HG03521 (cell line): ENCODE data around the gene DYDC1.
"Not testable (repeated sequence)": the region's sequence is repeated elsewhere in the genome, so short reads cannot be mapped to it uniquely, and the experiment has no call there.

Source experiments
- ATAC-seq: cut with Tn5 transposase; IDR thresholded peaks from one replicate; pipeline ENCODE4 v1.9.1; 2021; ENCODE audit warnings: mild to moderate bottlenecking, moderate library complexity; ENCODE audit not compliant: unreplicated experiment

Gene DYDC1

GRCh38 chr10:80356563-80356988, at the start of gene DYDC1, which contains the start of gene DYDC2:
Gene DYDC1 (minus strand): TSS chr10:80356755. CDS start chr10:80352601, 4,154 bp downstream.
Gene DYDC2 (plus strand): TSS chr10:80356781. CDS start chr10:80362444, 5,663 bp downstream.
- peak; percentile 97 for ATAC-seq

DNA sequence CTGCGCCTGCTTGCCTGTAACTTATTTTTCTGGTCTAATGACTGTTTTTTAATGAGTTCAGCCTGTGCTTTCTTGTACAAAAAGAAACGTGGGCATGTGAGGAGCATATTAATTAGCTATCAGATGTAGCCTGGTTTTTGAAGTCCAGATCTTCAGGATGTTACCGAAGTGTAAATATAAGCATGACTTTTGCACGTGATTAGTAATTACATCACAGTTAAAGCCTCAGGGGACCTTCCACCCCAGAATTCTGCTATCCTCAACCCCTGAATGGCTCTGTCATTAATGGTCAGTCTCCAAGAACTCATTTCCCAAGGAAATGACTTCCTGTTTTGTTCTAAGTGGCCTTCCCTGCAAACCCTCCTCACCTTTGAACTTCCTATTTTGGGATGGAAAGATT, 49.6 kb upstream of the DYDC1 start:
- no peak for ATAC-seq

DNA sequence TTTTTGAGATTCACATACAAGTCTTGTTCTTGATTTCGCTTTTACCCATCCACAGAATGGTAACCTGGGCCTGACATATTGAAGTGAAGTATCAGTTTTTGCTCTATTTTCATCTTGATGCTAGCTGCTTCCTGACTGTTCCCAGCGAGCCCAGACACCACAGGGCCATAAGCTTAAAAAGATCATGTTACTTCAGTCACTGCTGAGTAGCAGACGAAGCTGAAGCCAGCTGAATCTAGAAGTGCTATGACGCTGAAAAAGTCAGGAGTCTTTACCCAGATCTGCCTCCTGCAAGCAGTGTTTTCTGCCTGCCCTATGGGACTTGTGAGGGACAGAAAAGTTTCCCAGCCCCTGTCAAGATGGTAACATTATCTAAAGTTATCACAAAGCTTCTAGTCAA, 49.1 kb upstream of the DYDC1 start:
- no peak for ATAC-seq

GRCh38 chr10:80405035-80405434, 48.5 kb upstream of the DYDC1 start:
- no peak for ATAC-seq

GRCh38 chr10:80400136-80400804, 43.7 kb upstream of the DYDC1 start:
- no peak for ATAC-seq

GRCh38 chr10:80397014-80397413, 40.5 kb upstream of the DYDC1 start:
- no peak for ATAC-seq

DNA sequence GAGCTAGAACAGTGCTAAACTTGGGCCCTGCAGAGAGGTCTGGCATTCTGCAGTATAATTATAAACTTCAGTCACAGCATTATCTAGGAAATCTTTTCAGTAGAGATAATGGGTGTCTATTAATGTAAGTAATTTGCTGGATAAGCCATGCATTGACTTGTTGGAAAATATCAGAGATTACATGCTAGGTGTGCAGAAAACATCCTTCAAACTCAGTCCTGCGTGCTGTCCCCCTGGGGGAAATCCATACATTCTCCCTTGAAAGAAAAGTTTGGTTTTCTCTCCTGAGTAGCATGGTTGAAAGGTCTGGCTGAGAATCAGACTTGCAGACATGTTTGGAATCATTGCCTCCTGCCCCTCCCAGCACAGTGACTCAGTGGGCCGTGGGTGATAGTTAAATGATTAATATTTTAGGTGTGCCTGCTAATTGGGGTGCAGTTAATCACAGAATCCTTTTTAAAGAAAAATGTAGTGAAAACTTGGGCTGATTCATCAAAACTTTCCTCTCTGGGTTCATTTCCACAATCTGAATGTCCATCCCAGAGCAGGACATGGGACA, 37.9 kb upstream of the DYDC1 start:
- no peak for ATAC-seq

GRCh38 chr10:80392250-80392649, 35.7 kb upstream of the DYDC1 start:
- no peak for ATAC-seq

- ATAC-seq = no peak
Observed at GRCh38 chr10:80390740-80391139, 34.2 kb upstream of the DYDC1 start.

DNA sequence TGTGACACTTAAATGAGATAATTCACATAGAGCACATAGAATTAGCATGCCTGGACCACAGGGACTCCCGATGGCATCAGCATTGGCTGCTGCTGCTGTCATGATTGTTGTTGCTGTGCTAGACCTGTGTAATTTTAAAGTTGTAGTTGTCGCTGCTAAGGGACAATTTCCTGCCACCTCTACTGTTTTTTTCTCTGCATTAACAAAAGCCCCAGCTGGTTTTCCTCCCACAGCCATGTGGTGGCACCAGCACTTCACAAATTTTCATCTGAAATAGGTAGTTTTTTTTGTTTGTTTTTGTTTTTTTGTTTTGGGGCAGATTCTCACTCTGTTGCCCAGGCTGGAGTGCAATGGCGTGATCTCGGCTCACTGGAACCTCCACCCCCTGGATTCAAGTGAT, 26.4 kb upstream of the DYDC1 start:
- peak; percentile 51 for ATAC-seq

- ATAC-seq = no peak
Observed at GRCh38 chr10:80380185-80380584, 23.6 kb upstream of the DYDC1 start.

DNA sequence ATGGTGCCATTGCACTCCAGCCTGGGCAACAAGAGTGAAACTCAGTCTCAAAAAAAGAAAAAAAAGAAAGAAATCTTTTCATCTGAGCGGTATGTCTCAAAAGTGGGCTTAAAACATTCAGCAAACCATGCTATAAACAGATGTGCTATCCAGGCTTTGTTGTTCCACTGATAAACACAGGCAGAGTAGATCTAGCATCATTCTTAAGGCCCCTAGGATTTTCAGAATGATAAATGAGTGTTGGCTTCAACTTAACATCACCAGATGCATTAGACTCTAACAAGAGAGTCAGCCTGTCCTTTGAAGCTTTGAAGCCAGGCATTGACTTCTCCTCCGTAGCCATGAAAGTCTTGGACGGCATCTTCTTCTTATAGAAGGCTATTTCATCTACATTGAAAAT, 23.1 kb upstream of the DYDC1 start:
- no peak for ATAC-seq

DNA sequence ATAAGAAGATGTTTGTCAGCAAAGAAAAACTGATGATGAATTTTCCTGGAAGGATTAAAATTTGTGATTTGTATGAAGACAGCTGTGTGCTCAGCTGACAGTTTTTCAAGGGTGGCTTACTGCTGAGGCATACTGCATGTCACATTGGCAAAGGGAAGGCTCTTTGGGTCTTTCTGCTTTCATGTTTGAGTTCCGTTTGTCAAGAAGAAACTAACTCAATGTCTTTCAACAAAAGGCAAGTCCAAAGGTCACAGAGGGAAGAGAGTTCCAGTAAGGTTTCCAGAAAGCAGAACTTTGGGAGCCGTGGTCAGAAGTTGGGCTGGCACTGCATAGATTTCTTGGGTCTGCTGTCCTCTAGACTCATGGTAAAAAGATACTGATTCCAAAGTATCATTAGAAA, 16.9 kb upstream of the DYDC1 start:
- no peak for ATAC-seq

DNA sequence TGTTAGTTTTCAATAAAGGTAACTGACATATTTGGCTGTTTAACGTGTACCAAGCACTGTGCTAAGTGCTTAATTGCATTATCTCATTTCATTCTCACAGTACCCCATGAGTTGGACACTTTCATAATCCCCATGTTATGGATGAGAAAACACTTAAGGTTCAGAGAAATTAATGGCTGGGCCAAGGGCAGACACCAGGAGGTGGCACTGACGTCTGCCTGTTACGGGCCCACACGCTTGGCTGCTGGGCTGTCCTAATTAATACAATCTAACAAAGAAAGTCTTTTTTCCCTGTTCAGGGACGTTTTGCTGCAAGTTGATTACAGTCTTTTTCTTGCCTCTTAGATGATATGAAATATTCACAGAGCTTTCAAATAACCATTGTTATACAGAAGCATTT, 16.1 kb upstream of the DYDC1 start:
- ATAC-seq = no peak

DNA sequence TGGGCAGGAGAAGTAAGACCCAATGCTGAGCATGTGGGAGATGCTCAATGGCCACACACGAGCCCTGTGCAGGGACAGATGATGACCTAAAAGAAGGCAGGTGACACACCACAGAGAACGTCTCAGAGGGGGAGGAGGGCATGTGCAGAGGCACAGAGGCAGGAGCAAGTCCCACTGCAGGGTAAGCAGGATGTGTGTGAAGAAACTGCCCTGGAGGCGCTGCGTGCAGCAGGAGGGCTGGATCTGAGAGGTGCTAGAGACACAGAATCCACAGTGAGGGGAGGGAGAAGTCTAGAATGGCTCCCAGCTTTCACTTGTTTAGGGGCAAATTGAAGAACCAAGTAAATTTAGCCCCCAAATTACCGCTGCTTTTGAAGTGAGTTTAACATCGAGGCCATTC, 14.9 kb upstream of the DYDC1 start:
- ATAC-seq = no peak

DNA sequence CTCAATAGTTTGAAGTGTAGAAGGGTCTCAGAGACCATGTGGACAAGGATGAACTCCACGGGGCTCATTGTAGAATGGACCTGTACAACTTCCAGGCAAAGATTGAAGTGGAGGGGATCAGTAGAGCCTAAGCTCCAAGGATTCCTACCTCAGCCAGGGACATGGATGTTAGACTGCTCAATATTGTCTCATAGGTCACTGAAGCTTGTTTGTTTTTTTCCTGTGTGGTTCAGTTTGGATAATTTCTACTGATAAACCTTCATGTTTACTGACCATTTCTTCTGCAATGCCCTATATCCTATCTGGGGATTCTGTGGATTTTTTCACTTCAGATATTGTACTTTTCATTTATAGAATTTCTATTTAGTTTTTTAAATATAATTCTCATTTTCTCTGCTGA, 9.0 kb upstream of the DYDC1 start:
- ATAC-seq = no peak

DNA sequence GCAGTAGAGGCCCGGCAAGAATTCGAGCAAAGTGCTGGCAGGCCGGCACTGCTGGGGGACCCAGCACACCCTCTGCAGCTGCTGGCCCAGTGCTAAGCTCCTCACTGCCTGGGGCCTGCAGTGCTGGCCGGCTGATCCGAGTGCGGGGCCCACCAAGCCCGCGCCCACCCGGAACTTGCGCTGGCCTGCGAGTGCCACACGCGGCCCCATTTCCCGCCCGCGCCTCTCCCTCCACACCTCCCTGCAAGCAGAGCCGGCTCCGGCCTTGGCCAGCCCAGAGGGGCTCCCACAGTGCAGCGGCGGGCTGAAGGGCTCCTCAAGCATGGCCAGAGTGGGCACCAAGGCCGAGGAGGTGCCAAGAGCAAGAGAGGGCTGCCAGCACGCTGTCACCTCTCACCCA, 3.1 kb upstream of the DYDC1 start:
- ATAC-seq = no peak

DNA sequence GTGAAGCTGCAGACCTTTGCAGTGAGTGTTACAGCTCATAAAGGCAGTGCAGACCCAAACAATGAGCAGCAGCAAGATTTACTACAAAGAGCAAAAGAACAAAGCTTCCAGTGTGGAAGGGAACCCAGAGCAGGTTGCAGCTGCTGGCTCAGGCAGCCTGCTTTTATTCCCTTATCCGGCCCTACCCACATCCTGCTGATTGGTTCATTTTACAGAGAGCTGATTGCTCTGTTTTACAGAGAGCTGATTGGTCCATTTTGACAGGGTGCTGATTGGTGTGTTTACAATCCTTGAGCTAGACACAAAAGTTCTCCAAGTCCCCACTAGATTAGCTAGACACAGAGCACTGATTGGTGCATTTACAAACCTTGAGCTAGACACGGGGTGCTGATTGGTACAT, 2.4 kb upstream of the DYDC1 start:
- not testable (repeated sequence) for ATAC-seq

- no peak for ATAC-seq
Observed at GRCh38 chr10:80357851-80358125, 1.2 kb upstream of the DYDC1 start.

GRCh38 chr10:80356989-80357850, 665 bp upstream of the DYDC1 start:
- ATAC-seq = no peak

- ATAC-seq = no peak
Observed at GRCh38 chr10:80351220-80351619, 5.3 kb downstream of the DYDC1 start.

DNA sequence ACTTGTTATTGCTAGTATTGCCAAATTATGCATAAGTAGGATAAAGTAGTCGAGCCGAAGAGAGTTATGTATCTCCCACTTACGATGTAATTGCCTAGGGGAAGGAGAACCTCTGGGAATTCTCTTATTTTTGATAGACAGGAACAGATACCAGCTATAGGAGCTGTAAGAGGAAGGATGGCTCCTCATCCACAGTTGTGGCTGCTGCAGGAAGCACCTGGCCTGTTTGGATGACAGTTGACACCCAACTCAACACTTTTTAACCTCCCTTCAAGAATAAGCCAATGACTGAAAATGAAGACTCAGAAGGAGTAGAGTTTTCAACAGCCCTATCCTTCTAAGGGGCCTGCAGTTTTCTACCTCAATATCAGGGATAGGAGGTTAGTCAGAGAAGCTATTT, 6.3 kb downstream of the DYDC1 start:
- no peak for ATAC-seq
